Spinal cord (tissue), 10 donors: Measurements from ENCODE around the gene TTPAL. TPM values are rescaled to one million over a fixed set of nuclear protein-coding genes. Genes with fewer than 3 reads are reported as not detected.

Source experiments
- DNase-seq, 6 donors: peaks; one replicate each; pipeline versions ENCODE4 v3.0.0 to v3.0.0-alpha.2; 2013 to 2015; ENCODE audit warnings: low spot score in 6 of 6, low read depth in 4 of 6
- H3K27ac ChIP-seq: one replicate; pipeline ENCODE4 v1.5.1; 2013; ENCODE audit warnings: low read depth, low read length, control low read depth
- H3K27me3 ChIP-seq: one replicate; pipeline ENCODE4 v1.6.1; 2013; ENCODE audit warnings: low read length; ENCODE audit not compliant: control insufficient read depth, insufficient read depth
- H3K36me3 ChIP-seq: one replicate; pipeline ENCODE4 v1.6.1; 2013; ENCODE audit warnings: low read length; ENCODE audit not compliant: control insufficient read depth, insufficient read depth
- H3K4me1 ChIP-seq: one replicate; pipeline ENCODE4 v1.6.1; 2013; ENCODE audit warnings: low read length; ENCODE audit not compliant: control insufficient read depth, insufficient read depth
- H3K4me3 ChIP-seq: one replicate; pipeline ENCODE4 v1.5.1; 2013; ENCODE audit warnings: low read depth, low read length, control low read depth
- H3K9me3 ChIP-seq: one replicate; pipeline ENCODE4 v1.6.1; 2013; ENCODE audit warnings: low read length; ENCODE audit not compliant: control insufficient read depth, insufficient read depth
- WGBS: methylation state at CpG from one replicate; pipeline ENCODE4 v1.1.5; 2013; ENCODE audit warnings: missing lambda C conversion rate; ENCODE audit not compliant: insufficient coverage; 5-methylcytosine and 5-hydroxymethylcytosine counted together
- polyA plus RNA-seq, 2 donors: library from polyadenylated mRNA; unstranded; fragments of 120-200 nt; gene quantifications; one replicate each; pipeline ENCODE4 v1.2.1, GENCODE V29; 2013; ENCODE audit not compliant: insufficient read length in 2 of 2
- total RNA-seq, 2 donors: library from RNA; depleted of rRNA in 1 of 2; stranded (reverse); fragments of 120-200 nt in 1 of 2; fragments of >200 nt in 1 of 2; gene quantifications; one replicate each; pipeline versions ENCODE4 v1.2.3 to v1.2.4, GENCODE V29; 2013 to 2014
- donor health status: healthy.

TTPAL gene
- total and polyA plus RNA-seq, 4 donors: 7.8 to 15.9 (median 13.4) TPM

GRCh38 chr20:44504402-44505307 lies 29.0 kb downstream of the TTPAL start:
- H3K4me1 ChIP-seq: no peaks in the 10 kb centered on the region
- H3K9me3 ChIP-seq: no peaks in the 10 kb centered on the region
- no peak overlapping the region for H3K4me3 ChIP-seq
- 98% methylated on average over 4 of the region's 6 CpGs for WGBS
- no peaks in the 10 kb centered on the region for H3K27me3 ChIP-seq
- no peak for DNase-seq
- H3K27ac ChIP-seq: no peak overlapping the region
- H3K36me3 ChIP-seq: peaks cover 54% of the 10 kb centered on the region

GRCh38 chr20:44509762-44510161 lies 34.1 kb downstream of the TTPAL start:
- H3K4me1 ChIP-seq: no peaks in the 10 kb centered on the region
- H3K36me3 ChIP-seq: peaks cover 39% of the 10 kb centered on the region
- no peak for DNase-seq
- no peak overlapping the region for H3K27ac ChIP-seq
- no CpG with 5 or more reads among the region's 4 CpGs for WGBS
- H3K27me3 ChIP-seq: no peaks in the 10 kb centered on the region
- H3K9me3 ChIP-seq: no peaks in the 10 kb centered on the region
- H3K4me3 ChIP-seq: no peak overlapping the region

- no peaks in the 10 kb centered on the region for H3K27me3 ChIP-seq
- peaks cover 18% of the 10 kb centered on the region for H3K36me3 ChIP-seq
- no peaks in the 10 kb centered on the region for H3K4me1 ChIP-seq
- H3K27ac ChIP-seq: no peak overlapping the region
- H3K9me3 ChIP-seq: no peaks in the 10 kb centered on the region
- 80% methylated on average over 1 of the region's 10 CpGs for WGBS
- DNase-seq: no peak
- H3K4me3 ChIP-seq: no peak overlapping the region
These were observed 38.2 kb downstream of the TTPAL start for GRCh38 chr20:44513871-44514270.

GRCh38 chr20:44516491-44516890 lies 40.8 kb downstream of the TTPAL start:
- no peak for DNase-seq
- 73% methylated on average over 7 of the region's 7 CpGs for WGBS
- H3K4me3 ChIP-seq: no peak overlapping the region
- H3K4me1 ChIP-seq: peaks cover 8% of the 10 kb centered on the region
- no peak overlapping the region for H3K27ac ChIP-seq
- H3K36me3 ChIP-seq: peaks cover 9% of the 10 kb centered on the region
- H3K27me3 ChIP-seq: no peaks in the 10 kb centered on the region
- no peaks in the 10 kb centered on the region for H3K9me3 ChIP-seq

GRCh38 chr20:44517454-44517853 lies 41.8 kb downstream of the TTPAL start:
- Histone ChIP-seq H3K4me3 (no peak overlapping the region), H3K27me3 (no peaks in the 10 kb centered on the region), H3K36me3 (peaks cover 6% of the 10 kb centered on the region), H3K4me1 (peaks cover 8% of the 10 kb centered on the region), H3K27ac (no peak overlapping the region), H3K9me3 (no peaks in the 10 kb centered on the region)
- no CpG with 5 or more reads among the region's 3 CpGs for WGBS
- no peak for DNase-seq

GRCh38 chr20:44518248-44518647 lies 42.6 kb downstream of the TTPAL start:
- WGBS: 50% methylated on average over 1 of the region's 3 CpGs
- Histone ChIP-seq H3K4me3 (no peak overlapping the region), H3K4me1 (peaks cover 8% of the 10 kb centered on the region), H3K36me3 (peaks cover 6% of the 10 kb centered on the region), H3K27me3 (no peaks in the 10 kb centered on the region), H3K9me3 (no peaks in the 10 kb centered on the region), H3K27ac (no peak overlapping the region)
- DNase-seq: no peak

GRCh38 chr20:44520881-44521280 lies 45.2 kb downstream of the TTPAL start:
- Histone ChIP-seq H3K27ac (no peak overlapping the region), H3K36me3 (peaks cover 6% of the 10 kb centered on the region), H3K4me1 (peaks cover 8% of the 10 kb centered on the region), H3K4me3 (peak overlapping the region; percentile 100), H3K27me3 (no peaks in the 10 kb centered on the region), H3K9me3 (no peaks in the 10 kb centered on the region)
- DNase-seq: no peak
- 89% methylated on average over 1 of the region's 3 CpGs for WGBS

- Histone ChIP-seq H3K27ac (peak within 1 kb of the TSS; percentile 98), H3K4me1 (peaks cover 8% of the 10 kb centered on the region), H3K9me3 (no peaks in the 10 kb centered on the region), H3K36me3 (peaks cover 2% of the 10 kb centered on the region), H3K4me3 (peak within 1 kb of the TSS; percentile 100), H3K27me3 (no peaks in the 10 kb centered on the region)
- WGBS: under 1% methylated on average over 46 of the region's 49 CpGs
- DNase-seq: peak; percentile 86 to 98 (median 90)
These were observed 46.1 kb downstream of the TTPAL start, which contains the start of gene SERINC3 for GRCh38 chr20:44521484-44522481. Gene SERINC3, minus strand, starts transcription at chr20:44522070. Its CDS starts 119 bp downstream, at chr20:44521951.

- WGBS: no CpG with 5 or more reads among the region's 1 CpG
- H3K27ac ChIP-seq: no peak overlapping the region
- DNase-seq: no peak
These were observed 47.2 kb downstream of the TTPAL start for GRCh38 chr20:44522841-44523240.

More at GRCh38 chr20:44522841-44523240, 47.2 kb downstream of the TTPAL start:
- H3K36me3 ChIP-seq: peaks cover 2% of the 10 kb centered on the region
- no peak overlapping the region for H3K4me3 ChIP-seq
- peaks cover 8% of the 10 kb centered on the region for H3K4me1 ChIP-seq
- no peaks in the 10 kb centered on the region for H3K9me3 ChIP-seq
- H3K27me3 ChIP-seq: no peaks in the 10 kb centered on the region
